B cell (primary cell): Measurements from ENCODE around the gene MVB12B. TPM values are rescaled to one million over a fixed set of nuclear protein-coding genes. Genes with fewer than 3 reads are reported as not detected.

Experiments
- ATAC-seq: fragments of 200-7000 bp; cut with Tn5 transposase; one replicate; pipeline ENCODE4 v1.10.0; 2021; ENCODE audit warnings: low read depth, mild to moderate bottlenecking, moderate number of reproducible peaks, moderate library complexity
- CTCF ChIA-PET: fragments of 350-600 bp; sonication (Branson Sonifier 250); formaldehyde crosslinking; loops from one replicate; lab custom pipeline; 2021; ENCODE audit warnings: antibody characterized with exemption, inconsistent platforms; lab: Charles Lee
- POLR2A ChIA-PET: fragments of 350-600 bp; sonication (Branson Sonifier 250); formaldehyde crosslinking; loops from one replicate; lab custom pipeline; 2021; ENCODE audit warnings: antibody characterized with exemption; lab: Charles Lee
- DNase-seq: peaks from one replicate; pipeline ENCODE4 v3.0.0; 2013
- H2AFZ ChIP-seq: 2 replicates; pipeline ENCODE4 v1.6.1; 2012; ENCODE audit warnings: mild to moderate bottlenecking, low read depth, low read length; ENCODE audit not compliant: insufficient read depth, poor library complexity, severe bottlenecking
- H3K27ac ChIP-seq, 2 donors: 1 replicate in 1 of 2; 2 replicates in 1 of 2; pipeline ENCODE4 v1.5.1; 2012 to 2013; ENCODE audit warnings: low read length in 2 of 2, mild to moderate bottlenecking in 2 of 2, moderate library complexity in 1 of 2
- H3K27me3 ChIP-seq, 4 experiments: fragments of 200-600 bp in 1 of 4; sonication (generic) in 1 of 4; replicated peaks in 1 of 4; 1 replicate in 2 of 4; 2 replicates in 2 of 4; pipeline versions ENCODE4 v1.6.1 to v1.7.0; 2013 to 2016; ENCODE audit warnings: low read length in 3 of 4, mild to moderate bottlenecking in 2 of 4, mixed read lengths in 1 of 4, moderate library complexity in 1 of 4; ENCODE audit not compliant: insufficient read depth in 4 of 4, control insufficient read depth in 3 of 4; ENCODE audit errors: control extremely low read depth in 1 of 4
- H3K36me3 ChIP-seq, 2 experiments: replicated peaks in 1 of 2; 1 replicate in 1 of 2; 2 replicates in 1 of 2; pipeline versions ENCODE4 v1.6.1 to v1.7.1; 2013; ENCODE audit warnings: low read length in 1 of 2; ENCODE audit not compliant: insufficient read depth in 2 of 2, control insufficient read depth in 1 of 2; ENCODE audit errors: control extremely low read depth in 1 of 2, extremely low read depth in 1 of 2
- H3K4me1 ChIP-seq, 2 donors: fragments of 200-600 bp in 1 of 2; sonication (generic) in 1 of 2; 1 replicate in 1 of 2; 2 replicates in 1 of 2; pipeline versions ENCODE4 v1.5.1 to v1.6.1; 2013 to 2017; ENCODE audit warnings: low read length in 2 of 2; ENCODE audit not compliant: control insufficient read depth in 2 of 2, insufficient read depth in 2 of 2
- H3K4me2 ChIP-seq: replicated peaks from 2 replicates; pipeline ENCODE3; 2012; ENCODE audit warnings: mild to moderate bottlenecking, low read depth, low read length; ENCODE audit not compliant: poor library complexity, severe bottlenecking
- H3K4me3 ChIP-seq, 5 experiments: fragments of 200-600 bp in 1 of 5; sonication (generic) in 1 of 5; 1 replicate in 3 of 5; 2 replicates in 2 of 5; pipeline versions ENCODE4 v1.5.1 to v1.7.0; 2011 to 2016; ENCODE audit warnings: low read length in 4 of 5, mild to moderate bottlenecking in 4 of 5, low read depth in 2 of 5, control low read depth in 1 of 5, moderate library complexity in 1 of 5; ENCODE audit not compliant: insufficient read depth in 1 of 5; ENCODE audit errors: control extremely low read depth in 1 of 5, extremely low read depth in 1 of 5
- H3K79me2 ChIP-seq: fragments of 200-600 bp; sonication (generic); one replicate; pipeline ENCODE4 v1.6.0; 2016; ENCODE audit warnings: low read length; ENCODE audit not compliant: control insufficient read depth, insufficient read depth
- H3K9ac ChIP-seq: fragments of 200-600 bp; sonication (generic); 2 replicates; pipeline ENCODE4 v1.6.1; 2017; ENCODE audit warnings: mild to moderate bottlenecking, low read length, moderate library complexity
- H3K9me3 ChIP-seq, 3 donors: one replicate each; pipeline versions ENCODE4 v1.6.1 to v1.7.1; 2013; ENCODE audit warnings: low read length in 2 of 3; ENCODE audit not compliant: control insufficient read depth in 2 of 3, insufficient read depth in 1 of 3; ENCODE audit errors: control extremely low read depth in 1 of 3
- H4K20me1 ChIP-seq: 2 replicates; pipeline ENCODE4 v1.6.0; 2012; ENCODE audit warnings: mild to moderate bottlenecking, low read length; ENCODE audit not compliant: insufficient read depth, control insufficient read depth, poor library complexity, severe bottlenecking
- H3K27ac Mint-ChIP-seq: one replicate; pipeline ENCODE4 v1.8.0; 2021; ENCODE audit warnings: mixed read lengths
- H3K27me3 Mint-ChIP-seq: one replicate; pipeline ENCODE4 v1.8.0; 2021; ENCODE audit warnings: mixed read lengths
- H3K4me1 Mint-ChIP-seq: one replicate; pipeline ENCODE4 v1.8.0; 2021; ENCODE audit warnings: mixed read lengths
- H3K4me3 Mint-ChIP-seq: one replicate; pipeline ENCODE4 v1.8.0; 2021; ENCODE audit warnings: mixed read lengths
- H3K9me3 Mint-ChIP-seq: one replicate; pipeline ENCODE4 v1.8.0; 2022; ENCODE audit warnings: mixed read lengths; ENCODE audit not compliant: insufficient read depth
- EZH2 ChIP-seq: IDR thresholded peaks from 2 replicates; pipeline ENCODE4 v1.6.1; 2012; ENCODE audit warnings: borderline replicate concordance, low read depth, mild to moderate bottlenecking, moderate library complexity, low read length; ENCODE audit not compliant: insufficient read depth, poor library complexity, severe bottlenecking
- WGBS: methylation state at CpG from one replicate; pipeline ENCODE4 v1.1.5; 2013; ENCODE audit warnings: missing lambda C conversion rate; ENCODE audit not compliant: insufficient coverage; 5-methylcytosine and 5-hydroxymethylcytosine counted together
- intact Hi-C: fragments of 100-400 bp; cut with micrococcal nuclease; formaldehyde crosslinking; loops from one replicate; pipeline ENCODE4 v1.10.0; 2022
- polyA plus RNA-seq: library from polyadenylated mRNA; depleted of rRNA; stranded (reverse); fragments of >200 nt; gene quantifications from 2 replicates; pipeline ENCODE4 v1.2.3, GENCODE V29; 2012
- total RNA-seq, 2 donors: library from RNA; stranded (reverse); fragments of 120-200 nt in 1 of 2; gene quantifications; 1 replicate in 1 of 2; 2 replicates in 1 of 2; pipeline versions ENCODE4 v1.2.3 to v1.2.4, GENCODE V29; 2013 to 2022
- TF ChIP-seq, protein P1 (sequence below): fragments of 200-600 bp; IDR thresholded peaks from one replicate; pipeline ENCODE4 v1.8.0; 2022; ENCODE audit warnings: antibody characterized with exemption, mild to moderate bottlenecking

Gene MVB12B
- total and polyA plus RNA-seq, 2 donors (not counting 1 experiment from before 2014, with no cell fraction given): 1.2 to 9.8 TPM

DNA sequence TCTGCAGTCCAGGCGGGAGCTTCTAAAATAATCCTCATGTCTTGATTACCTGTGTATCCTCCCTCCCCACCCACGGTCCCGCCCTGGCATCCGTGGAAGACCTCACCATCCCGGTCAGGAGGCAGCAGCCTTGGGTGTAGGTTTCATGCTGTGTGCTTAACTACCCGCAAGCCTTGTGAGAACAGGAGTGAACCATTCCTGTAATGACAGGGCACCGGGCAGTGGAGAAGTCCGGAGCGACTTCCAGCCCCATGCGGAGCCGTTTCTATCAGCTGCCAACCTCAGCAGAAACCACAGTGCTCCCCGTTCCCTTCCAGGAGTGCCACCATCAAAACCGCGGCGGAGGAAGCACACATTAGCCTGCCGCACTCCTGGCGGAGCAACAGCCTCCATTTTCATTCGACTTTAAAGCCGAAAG, 163.6 kb downstream of the MVB12B start:
- Histone ChIP-seq H3K79me2 (no peaks in the 10 kb centered on the region), H3K4me1 (peaks cover 11 to 14% of the 10 kb centered on the region in 2 donors), H3K9ac (peak overlapping the region; percentile 12), H3K27ac (no peak overlapping the region), H3K9me3 (peaks cover 0 to 3% (median 0%) of the 10 kb centered on the region in 3 donors), H2AFZ (peak overlapping the region; percentile 47), H3K27me3 (peaks cover 0 to 7% (median 2%) of the 10 kb centered on the region in 4 experiments), H3K4me3 (peak overlapping the region in 3 of 5 experiments; percentile 15 to 24 (median 24)), H3K36me3 (no peaks in the 10 kb centered on the region), H3K4me2 (peak overlapping the region; percentile 66), H4K20me1 (no peaks in the 10 kb centered on the region)
- no peak for ATAC-seq
- TF ChIP-seq, protein P1, sequence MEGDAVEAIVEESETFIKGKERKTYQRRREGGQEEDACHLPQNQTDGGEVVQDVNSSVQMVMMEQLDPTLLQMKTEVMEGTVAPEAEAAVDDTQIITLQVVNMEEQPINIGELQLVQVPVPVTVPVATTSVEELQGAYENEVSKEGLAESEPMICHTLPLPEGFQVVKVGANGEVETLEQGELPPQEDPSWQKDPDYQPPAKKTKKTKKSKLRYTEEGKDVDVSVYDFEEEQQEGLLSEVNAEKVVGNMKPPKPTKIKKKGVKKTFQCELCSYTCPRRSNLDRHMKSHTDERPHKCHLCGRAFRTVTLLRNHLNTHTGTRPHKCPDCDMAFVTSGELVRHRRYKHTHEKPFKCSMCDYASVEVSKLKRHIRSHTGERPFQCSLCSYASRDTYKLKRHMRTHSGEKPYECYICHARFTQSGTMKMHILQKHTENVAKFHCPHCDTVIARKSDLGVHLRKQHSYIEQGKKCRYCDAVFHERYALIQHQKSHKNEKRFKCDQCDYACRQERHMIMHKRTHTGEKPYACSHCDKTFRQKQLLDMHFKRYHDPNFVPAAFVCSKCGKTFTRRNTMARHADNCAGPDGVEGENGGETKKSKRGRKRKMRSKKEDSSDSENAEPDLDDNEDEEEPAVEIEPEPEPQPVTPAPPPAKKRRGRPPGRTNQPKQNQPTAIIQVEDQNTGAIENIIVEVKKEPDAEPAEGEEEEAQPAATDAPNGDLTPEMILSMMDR: no peak
- TF ChIP-seq EZH2: no peak
- ChIA-PET CTCF (interaction anchor here (0.8 to 14.6 kb wide), 32 partner anchors 8 to 1083 kb away, joined by 3 to 420 read pairs (median 8); partner anchors contain the start of gene MVB12B), POLR2A (interaction anchor here (1.5 kb wide), 1 partner anchor 20 kb away, joined by 9 read pairs; no protein-coding TSS in a partner anchor)
- WGBS: 35% methylated on average over 11 of the region's 19 CpGs
- H3K27ac Mint-ChIP-seq: no peak overlapping the region
- DNase-seq: no peak
- no peaks in the 10 kb centered on the region for H3K9me3 Mint-ChIP-seq
- no peak overlapping the region for H3K4me3 Mint-ChIP-seq
- peaks cover 3% of the 10 kb centered on the region for H3K27me3 Mint-ChIP-seq
- H3K4me1 Mint-ChIP-seq: peaks cover 2% of the 10 kb centered on the region
- intact Hi-C loops: loop anchor here (2.0 to 10.0 kb wide), 2 partner anchors 93 to 935 kb away; no protein-coding TSS in a partner anchor
